PC-3 (cell line): ENCODE measurements around the gene KCNQ2. TPM values are rescaled to one million over a fixed set of nuclear protein-coding genes. Genes with fewer than 3 reads are reported as not detected.

Experiments used
- ATAC-seq: fragments of 200-7000 bp; cut with Tn5 transposase; 2 replicates; pipeline ENCODE4 v1.9.1; 2020; ENCODE audit warnings: mild to moderate bottlenecking, moderate library complexity
- BruUV-seq: library from RNA; stranded (reverse); fragments of 400-500 nt; replicated peaks from 2 replicates; lab custom pipeline; 2021; lab: Mats Ljungman, UMichigan
- CTCF ChIA-PET: fragments of 300-600 bp; sonication (Branson Sonifier 250); formaldehyde crosslinking; loops from one replicate; lab custom pipeline; 2022; ENCODE audit warnings: antibody characterized with exemption; lab: Charles Lee
- POLR2A ChIA-PET: fragments of 300-600 bp; sonication (Branson Sonifier 250); formaldehyde crosslinking; loops from one replicate; lab custom pipeline; 2022; ENCODE audit warnings: antibody characterized with exemption; ENCODE audit not compliant: unreplicated experiment; lab: Charles Lee
- DNase-seq: peaks from one replicate; pipeline ENCODE4 v3.0.0-alpha.2; 2015
- H2AFZ ChIP-seq: fragments of 300-600 bp; sonication (generic); 2 replicates; pipeline ENCODE4 v1.6.0; 2016; ENCODE audit warnings: antibody characterized with exemption, low read length
- H3F3A ChIP-seq: fragments of 300-600 bp; sonication (generic); one replicate; pipeline ENCODE4 v1.6.0; 2017; ENCODE audit warnings: antibody characterized with exemption, low read length, control low read depth, mild to moderate bottlenecking; ENCODE audit not compliant: unreplicated experiment
- H3K27ac ChIP-seq: fragments of 300-600 bp; sonication (generic); 2 replicates; pipeline ENCODE4 v1.5.1; 2016; ENCODE audit warnings: mild to moderate bottlenecking, low read length
- H3K27me3 ChIP-seq: fragments of 300-600 bp; sonication (generic); 2 replicates; pipeline ENCODE4 v1.6.1; 2016; ENCODE audit warnings: low read length, mixed read lengths
- H3K36me3 ChIP-seq: fragments of 300-600 bp; sonication (generic); 2 replicates; pipeline ENCODE4 v1.6.1; 2016; ENCODE audit warnings: low read depth, mixed run types, low read length, mixed read lengths
- H3K4me1 ChIP-seq: fragments of 300-600 bp; sonication (generic); 2 replicates; pipeline ENCODE4 v1.5.1; 2016; ENCODE audit warnings: low read length; ENCODE audit not compliant: insufficient read depth
- H3K4me2 ChIP-seq: fragments of 300-600 bp; sonication (generic); 2 replicates; pipeline ENCODE4 v1.6.0; 2016; ENCODE audit warnings: low read length
- H3K4me3 ChIP-seq: fragments of 300-600 bp; sonication (generic); 2 replicates; pipeline ENCODE4 v1.5.1; 2016; ENCODE audit warnings: mild to moderate bottlenecking, low read length, mixed read lengths
- H3K79me2 ChIP-seq: fragments of 300-600 bp; sonication (generic); 2 replicates; pipeline ENCODE4 v1.6.1; 2017; ENCODE audit warnings: low read length, mixed read lengths
- H3K9ac ChIP-seq: fragments of 300-600 bp; sonication (generic); 2 replicates; pipeline ENCODE4 v1.6.0; 2016; ENCODE audit warnings: mild to moderate bottlenecking, low read length
- H3K9me2 ChIP-seq: fragments of 300-600 bp; sonication (generic); replicated peaks from 2 replicates; pipeline ENCODE4 v1.6.1; 2016; ENCODE audit warnings: mixed run types, low read length, mixed read lengths
- H3K9me3 ChIP-seq: fragments of 300-600 bp; sonication (generic); 2 replicates; pipeline ENCODE4 v1.6.1; 2016; ENCODE audit warnings: low read length, mixed read lengths
- H4K20me1 ChIP-seq: fragments of 300-600 bp; sonication (generic); 2 replicates; pipeline ENCODE4 v1.6.1; 2016; ENCODE audit warnings: low read length, mixed read lengths
- EZH2 ChIP-seq: fragments of 300-600 bp; sonication (generic); IDR thresholded peaks from one replicate; pipeline ENCODE4 v1.6.1; 2017; ENCODE audit warnings: antibody characterized with exemption, mild to moderate bottlenecking, low read length; ENCODE audit not compliant: unreplicated experiment
- EZH2phosphoT487 ChIP-seq: fragments of 300-600 bp; sonication (generic); IDR thresholded peaks from 2 replicates; pipeline ENCODE4 v1.6.1; 2018; ENCODE audit warnings: mild to moderate bottlenecking, antibody characterized with exemption, low read length, borderline replicate concordance
- intact Hi-C: fragments of 100-400 bp; cut with micrococcal nuclease; formaldehyde crosslinking; loops from 2 replicates; pipeline ENCODE4 v1.9.0; 2023
- total RNA-seq: library from RNA; depleted of rRNA; stranded (reverse); fragments of >200 nt; gene quantifications from 2 replicates; pipeline ENCODE4 v1.2.3, GENCODE V29; 2014
- TF ChIP-seq, protein P1 (sequence below): fragments of 300-600 bp; sonication (generic); conservative IDR thresholded peaks from 2 replicates; pipeline ENCODE4 v1.5.1; 2017; ENCODE audit warnings: antibody characterized with exemption, low read depth, mild to moderate bottlenecking, low read length

KCNQ2 gene
- total RNA-seq, 1 experiment from 2014 or later = not detected

DNA sequence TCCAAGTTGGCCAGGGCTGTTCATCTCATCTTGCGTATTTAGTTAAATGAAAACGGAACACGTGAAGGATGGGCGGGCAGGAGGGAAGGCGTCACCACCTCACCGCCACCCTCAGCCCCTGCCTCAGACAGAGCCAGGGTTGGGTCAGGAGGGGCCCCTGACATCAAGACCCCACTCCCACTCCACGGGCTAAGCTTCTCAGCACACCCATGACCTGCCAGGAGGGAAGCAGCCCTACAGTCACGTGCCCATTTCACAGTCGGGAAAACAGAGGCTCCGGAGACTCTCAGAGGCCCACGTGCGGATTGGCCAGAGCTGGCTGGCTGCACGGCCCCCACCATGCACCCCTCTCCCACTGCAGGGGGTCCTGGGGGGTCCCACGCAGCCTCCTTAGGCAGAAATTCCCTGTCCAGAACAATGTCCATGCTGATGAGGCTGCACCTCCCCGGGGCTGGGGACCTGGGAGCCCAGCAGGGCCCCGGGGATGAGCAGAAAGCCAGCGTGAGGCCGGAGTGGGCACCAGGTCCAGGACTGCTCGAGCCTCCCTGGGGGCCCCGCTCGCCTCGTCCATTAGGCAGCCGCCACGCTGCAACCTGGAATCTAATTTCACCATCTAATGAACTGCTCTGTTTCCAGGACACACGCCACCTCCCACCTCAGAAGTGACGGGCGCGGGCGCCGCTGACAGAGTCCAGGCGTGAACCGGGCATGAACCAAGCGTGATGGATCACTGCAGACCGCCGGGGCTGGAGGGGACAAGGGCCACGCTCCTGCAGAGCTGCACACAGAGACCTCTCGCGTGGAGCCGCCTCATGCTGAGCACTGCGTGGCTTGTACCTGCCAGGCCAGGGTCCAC lies 15.8 kb downstream of the KCNQ2 start:
- Histone ChIP-seq H3K36me3 (no peaks in the 10 kb centered on the region), H3K9ac (no peak overlapping the region), H3K27me3 (peaks cover 66% of the 10 kb centered on the region), H3K4me1 (peaks cover 11% of the 10 kb centered on the region), H3K27ac (no peak overlapping the region), H4K20me1 (no peaks in the 10 kb centered on the region), H3K9me3 (no peaks in the 10 kb centered on the region), H3K4me3 (no peak overlapping the region), H3K9me2 (no peaks in the 10 kb centered on the region), H3K4me2 (no peak overlapping the region), H3K79me2 (no peaks in the 10 kb centered on the region), H3F3A (no peaks in the 10 kb centered on the region), H2AFZ (no peak overlapping the region)
- DNase-seq = no peak
- intact Hi-C loops = no loop called here
- CTCF ChIA-PET = no interaction called here
- ATAC-seq = no peak
- TF ChIP-seq EZH2phosphoT487 = no peak
- TF ChIP-seq, protein P1, sequence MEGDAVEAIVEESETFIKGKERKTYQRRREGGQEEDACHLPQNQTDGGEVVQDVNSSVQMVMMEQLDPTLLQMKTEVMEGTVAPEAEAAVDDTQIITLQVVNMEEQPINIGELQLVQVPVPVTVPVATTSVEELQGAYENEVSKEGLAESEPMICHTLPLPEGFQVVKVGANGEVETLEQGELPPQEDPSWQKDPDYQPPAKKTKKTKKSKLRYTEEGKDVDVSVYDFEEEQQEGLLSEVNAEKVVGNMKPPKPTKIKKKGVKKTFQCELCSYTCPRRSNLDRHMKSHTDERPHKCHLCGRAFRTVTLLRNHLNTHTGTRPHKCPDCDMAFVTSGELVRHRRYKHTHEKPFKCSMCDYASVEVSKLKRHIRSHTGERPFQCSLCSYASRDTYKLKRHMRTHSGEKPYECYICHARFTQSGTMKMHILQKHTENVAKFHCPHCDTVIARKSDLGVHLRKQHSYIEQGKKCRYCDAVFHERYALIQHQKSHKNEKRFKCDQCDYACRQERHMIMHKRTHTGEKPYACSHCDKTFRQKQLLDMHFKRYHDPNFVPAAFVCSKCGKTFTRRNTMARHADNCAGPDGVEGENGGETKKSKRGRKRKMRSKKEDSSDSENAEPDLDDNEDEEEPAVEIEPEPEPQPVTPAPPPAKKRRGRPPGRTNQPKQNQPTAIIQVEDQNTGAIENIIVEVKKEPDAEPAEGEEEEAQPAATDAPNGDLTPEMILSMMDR = no peak
- TF ChIP-seq EZH2 = no peak
- POLR2A ChIA-PET = no interaction called here
- no TSS peak for BruUV-seq

DNA sequence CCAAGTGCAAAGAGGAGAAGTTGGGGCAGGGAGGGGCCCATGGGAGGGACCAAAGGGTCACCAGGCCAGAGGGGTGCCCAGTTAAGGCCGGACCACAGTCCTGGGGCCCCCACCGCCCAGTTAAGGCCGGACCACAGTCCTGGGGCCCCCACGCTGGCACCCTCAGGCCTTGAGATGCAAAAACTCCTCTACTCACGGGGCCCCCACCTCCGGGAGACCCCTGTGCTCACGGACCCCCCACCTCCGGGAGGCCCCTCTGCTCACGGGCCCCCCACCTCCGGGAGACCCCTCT lies 16.9 kb downstream of the KCNQ2 start:
- Histone ChIP-seq H3K9me2 (no peaks in the 10 kb centered on the region), H3K4me1 (peaks cover 11% of the 10 kb centered on the region), H4K20me1 (no peaks in the 10 kb centered on the region), H3F3A (no peaks in the 10 kb centered on the region), H3K27me3 (peaks cover 55% of the 10 kb centered on the region), H2AFZ (no peak overlapping the region), H3K4me2 (no peak overlapping the region), H3K9ac (no peak overlapping the region), H3K27ac (no peak overlapping the region), H3K9me3 (no peaks in the 10 kb centered on the region), H3K4me3 (no peak overlapping the region), H3K79me2 (no peaks in the 10 kb centered on the region), H3K36me3 (no peaks in the 10 kb centered on the region)
- intact Hi-C loops = no loop called here
- DNase-seq (no peak), ATAC-seq (no peak)
- ChIA-PET CTCF (no interaction called here), POLR2A (no interaction called here)
- no peak for TF ChIP-seq EZH2phosphoT487
- TF ChIP-seq, protein P1 = no peak
- TF ChIP-seq EZH2 = no peak
- no TSS peak for BruUV-seq
